ENCODE data around the gene PSMB7.

- TF ChIP-seq CTCF (IDR thresholded peaks at IDR 0.05; ENCODE audit: control extremely low read depth in 1 of 3, insufficient read depth in 1 of 3, low read depth in 1 of 3, low read length in 3 of 3) (no peak), POLR2A (IDR thresholded peaks at IDR 0.05; ENCODE audit: control extremely low read depth in 1 of 2, low read depth in 2 of 2, low read length in 2 of 2) (no peak), KDM4A (IDR thresholded peaks at IDR 0.05; ENCODE audit: low read depth, low read length, severe bottlenecking) (no peak), YY1 (IDR thresholded peaks at IDR 0.05; ENCODE audit: low read depth, low read length) (no peak), BRCA1 (IDR thresholded peaks at IDR 0.05; ENCODE audit: low read depth, low read length) (no peak)
These were observed 29.0 kb downstream of the PSMB7 start for GRCh38 chr9:124386201-124386600.

Data from H1 (cell line).